PC-3 (cell line): ENCODE data around the gene FGGY. TPM values are rescaled to one million over a fixed set of nuclear protein-coding genes. Genes with fewer than 3 reads are reported as not detected.
A peak's percentile ranks its signal among the peaks of the same experiment; 100 is the strongest.

Experiments
- ATAC-seq: fragments of 200-7000 bp; cut with Tn5 transposase; 2 replicates; pipeline ENCODE4 v1.9.1; 2020; ENCODE audit warnings: mild to moderate bottlenecking, moderate library complexity
- BruUV-seq: library from RNA; stranded (reverse); fragments of 400-500 nt; replicated peaks from 2 replicates; lab custom pipeline; 2021; lab: Mats Ljungman, UMichigan
- CTCF ChIA-PET: fragments of 300-600 bp; sonication (Branson Sonifier 250); formaldehyde crosslinking; loops from one replicate; lab custom pipeline; 2022; ENCODE audit warnings: antibody characterized with exemption; lab: Charles Lee
- POLR2A ChIA-PET: fragments of 300-600 bp; sonication (Branson Sonifier 250); formaldehyde crosslinking; loops from one replicate; lab custom pipeline; 2022; ENCODE audit warnings: antibody characterized with exemption; ENCODE audit not compliant: unreplicated experiment; lab: Charles Lee
- DNase-seq: peaks from one replicate; pipeline ENCODE4 v3.0.0-alpha.2; 2015
- H2AFZ ChIP-seq: fragments of 300-600 bp; sonication (generic); 2 replicates; pipeline ENCODE4 v1.6.0; 2016; ENCODE audit warnings: antibody characterized with exemption, low read length
- H3F3A ChIP-seq: fragments of 300-600 bp; sonication (generic); one replicate; pipeline ENCODE4 v1.6.0; 2017; ENCODE audit warnings: antibody characterized with exemption, low read length, control low read depth, mild to moderate bottlenecking; ENCODE audit not compliant: unreplicated experiment
- H3K27ac ChIP-seq: fragments of 300-600 bp; sonication (generic); 2 replicates; pipeline ENCODE4 v1.5.1; 2016; ENCODE audit warnings: mild to moderate bottlenecking, low read length
- H3K27me3 ChIP-seq: fragments of 300-600 bp; sonication (generic); 2 replicates; pipeline ENCODE4 v1.6.1; 2016; ENCODE audit warnings: low read length, mixed read lengths
- H3K36me3 ChIP-seq: fragments of 300-600 bp; sonication (generic); 2 replicates; pipeline ENCODE4 v1.6.1; 2016; ENCODE audit warnings: low read depth, mixed run types, low read length, mixed read lengths
- H3K4me1 ChIP-seq: fragments of 300-600 bp; sonication (generic); 2 replicates; pipeline ENCODE4 v1.5.1; 2016; ENCODE audit warnings: low read length; ENCODE audit not compliant: insufficient read depth
- H3K4me2 ChIP-seq: fragments of 300-600 bp; sonication (generic); 2 replicates; pipeline ENCODE4 v1.6.0; 2016; ENCODE audit warnings: low read length
- H3K4me3 ChIP-seq: fragments of 300-600 bp; sonication (generic); 2 replicates; pipeline ENCODE4 v1.5.1; 2016; ENCODE audit warnings: mild to moderate bottlenecking, low read length, mixed read lengths
- H3K79me2 ChIP-seq: fragments of 300-600 bp; sonication (generic); 2 replicates; pipeline ENCODE4 v1.6.1; 2017; ENCODE audit warnings: low read length, mixed read lengths
- H3K9ac ChIP-seq: fragments of 300-600 bp; sonication (generic); 2 replicates; pipeline ENCODE4 v1.6.0; 2016; ENCODE audit warnings: mild to moderate bottlenecking, low read length
- H3K9me2 ChIP-seq: fragments of 300-600 bp; sonication (generic); replicated peaks from 2 replicates; pipeline ENCODE4 v1.6.1; 2016; ENCODE audit warnings: mixed run types, low read length, mixed read lengths
- H3K9me3 ChIP-seq: fragments of 300-600 bp; sonication (generic); 2 replicates; pipeline ENCODE4 v1.6.1; 2016; ENCODE audit warnings: low read length, mixed read lengths
- H4K20me1 ChIP-seq: fragments of 300-600 bp; sonication (generic); 2 replicates; pipeline ENCODE4 v1.6.1; 2016; ENCODE audit warnings: low read length, mixed read lengths
- CTCF ChIP-seq: fragments of 300-600 bp; sonication (generic); conservative IDR thresholded peaks from 2 replicates; pipeline ENCODE4 v1.5.1; 2017; ENCODE audit warnings: antibody characterized with exemption, low read depth, mild to moderate bottlenecking, low read length
- EZH2 ChIP-seq: fragments of 300-600 bp; sonication (generic); IDR thresholded peaks from one replicate; pipeline ENCODE4 v1.6.1; 2017; ENCODE audit warnings: antibody characterized with exemption, mild to moderate bottlenecking, low read length; ENCODE audit not compliant: unreplicated experiment
- EZH2phosphoT487 ChIP-seq: fragments of 300-600 bp; sonication (generic); IDR thresholded peaks from 2 replicates; pipeline ENCODE4 v1.6.1; 2018; ENCODE audit warnings: mild to moderate bottlenecking, antibody characterized with exemption, low read length, borderline replicate concordance
- intact Hi-C: fragments of 100-400 bp; cut with micrococcal nuclease; formaldehyde crosslinking; loops from 2 replicates; pipeline ENCODE4 v1.9.0; 2023
- total RNA-seq: library from RNA; depleted of rRNA; stranded (reverse); fragments of >200 nt; gene quantifications from 2 replicates; pipeline ENCODE4 v1.2.3, GENCODE V29; 2014

Gene FGGY
- total RNA-seq, 1 experiment from 2014 or later: 7.4 TPM

- no TSS peak for BruUV-seq
- ATAC-seq (no peak), DNase-seq (no peak)
- Histone ChIP-seq H2AFZ (no peak overlapping the region), H3K27me3 (no peaks in the 10 kb centered on the region), H3K27ac (no peak overlapping the region), H3K36me3 (no peaks in the 10 kb centered on the region), H4K20me1 (no peaks in the 10 kb centered on the region), H3K4me3 (no peak overlapping the region), H3K9me3 (no peaks in the 10 kb centered on the region), H3K4me1 (peaks cover 60% of the 10 kb centered on the region), H3K79me2 (no peaks in the 10 kb centered on the region), H3K4me2 (no peak overlapping the region), H3K9me2 (no peaks in the 10 kb centered on the region), H3F3A (peaks cover 6% of the 10 kb centered on the region), H3K9ac (no peak overlapping the region)
- intact Hi-C loops: no loop called here
- POLR2A ChIA-PET: no interaction called here
- CTCF ChIA-PET: no interaction called here
- TF ChIP-seq EZH2phosphoT487 (no peak), CTCF (no peak), EZH2 (no peak)
Observed at GRCh38 chr1:59428828-59429227, 131.9 kb downstream of the FGGY start.

GRCh38 chr1:59429656-59430055, 132.8 kb downstream of the FGGY start:
- no peak overlapping the region for H3K4me2 ChIP-seq
- no peak overlapping the region for H2AFZ ChIP-seq
- TF ChIP-seq CTCF: no peak
- no peak for TF ChIP-seq EZH2
- TF ChIP-seq EZH2phosphoT487: no peak
- POLR2A ChIA-PET: no interaction called here
- H4K20me1 ChIP-seq: no peaks in the 10 kb centered on the region
- ATAC-seq (no peak), DNase-seq (no peak)
- no peaks in the 10 kb centered on the region for H3K36me3 ChIP-seq
- no peak overlapping the region for H3K4me3 ChIP-seq
- CTCF ChIA-PET: no interaction called here
- no peaks in the 10 kb centered on the region for H3K9me3 ChIP-seq
- no peaks in the 10 kb centered on the region for H3K27me3 ChIP-seq
- H3K9ac ChIP-seq: no peak overlapping the region
- no peak overlapping the region for H3K27ac ChIP-seq
- H3F3A ChIP-seq: peaks cover 8% of the 10 kb centered on the region
- H3K4me1 ChIP-seq: peaks cover 68% of the 10 kb centered on the region
- H3K9me2 ChIP-seq: no peaks in the 10 kb centered on the region
- intact Hi-C loops: loop anchor here (2.0 to 5.0 kb wide), 4 partner anchors 53 to 647 kb away; partner anchors contain the start of gene JUN
- no peaks in the 10 kb centered on the region for H3K79me2 ChIP-seq
- no TSS peak for BruUV-seq

- ATAC-seq (peak; percentile 10), DNase-seq (peak; percentile 70)
- no peaks in the 10 kb centered on the region for H3K27me3 ChIP-seq
- H3K9ac ChIP-seq: no peak overlapping the region
- H3K4me2 ChIP-seq: peak overlapping the region; percentile 45; the same call in 1 of the 2 replicates
- no peak overlapping the region for H3K4me3 ChIP-seq
- peak overlapping the region; percentile 84 for H3K27ac ChIP-seq
- no peaks in the 10 kb centered on the region for H3K36me3 ChIP-seq
- no peak for TF ChIP-seq CTCF
- no peak for TF ChIP-seq EZH2
- TF ChIP-seq EZH2phosphoT487: no peak
- H4K20me1 ChIP-seq: no peaks in the 10 kb centered on the region
- H3F3A ChIP-seq: peaks cover 7% of the 10 kb centered on the region
- H2AFZ ChIP-seq: no peak overlapping the region
- H3K9me2 ChIP-seq: no peaks in the 10 kb centered on the region
- intact Hi-C loops: loop anchor here (2.0 to 5.0 kb wide), 4 partner anchors 51 to 649 kb away; partner anchors contain the start of gene JUN
- no peaks in the 10 kb centered on the region for H3K9me3 ChIP-seq
- TSS peak; percentile 32 for BruUV-seq
- ChIA-PET CTCF (interaction anchor here (1.1 kb wide), 1 partner anchor 38 kb away, joined by 4 read pairs; no protein-coding TSS in a partner anchor), POLR2A (interaction anchor here (1.1 kb wide), 1 partner anchor 648 kb away, joined by 3 read pairs; the partner anchor contains the start of gene JUN)
- H3K4me1 ChIP-seq: peaks cover 62% of the 10 kb centered on the region
- no peaks in the 10 kb centered on the region for H3K79me2 ChIP-seq
Observed at GRCh38 chr1:59431566-59432294, 134.8 kb downstream of the FGGY start.
